BJ (cell line): Measurements from ENCODE around the gene ZBTB47. TPM values are rescaled to one million over a fixed set of nuclear protein-coding genes. Genes with fewer than 3 reads are reported as not detected.

ENCODE experiments used
- CTCF ChIA-PET: fragments of 350-600 bp; formaldehyde crosslinking; extraction: SDS; loops from one replicate; lab custom pipeline; 2021; ENCODE audit warnings: antibody characterized with exemption, inconsistent platforms; lab: Yijun Ruan, JAX
- POLR2A ChIA-PET: fragments of 300-600 bp; sonication (Branson Sonifier 250); formaldehyde crosslinking; extraction: SDS; loops from one replicate; lab custom pipeline; 2021; ENCODE audit warnings: antibody characterized with exemption; lab: Charles Lee
- DNase-seq: peaks from one replicate; pipeline ENCODE4 v3.0.0-alpha.2; 2011; ENCODE audit warnings: low read depth
- H3K27me3 ChIP-seq: 2 replicates; pipeline ENCODE4 v1.6.0; 2011; ENCODE audit warnings: low read length; ENCODE audit not compliant: control insufficient read depth, insufficient read depth
- H3K36me3 ChIP-seq: 2 replicates; pipeline ENCODE4 v1.5.1; 2011; ENCODE audit warnings: low read length; ENCODE audit not compliant: control insufficient read depth, insufficient read depth
- H3K4me3 ChIP-seq: 2 replicates; pipeline ENCODE4 v1.5.1; 2011; ENCODE audit warnings: low read depth, mild to moderate bottlenecking, control low read depth, low read length
- CTCF ChIP-seq: IDR thresholded peaks from 2 replicates; pipeline ENCODE4 v1.5.1; 2011; ENCODE audit warnings: low read depth, mild to moderate bottlenecking, control low read depth, inconsistent platforms, low read length, moderate library complexity; ENCODE audit not compliant: insufficient read depth
- polyA plus RNA-seq: library from polyadenylated mRNA; depleted of rRNA; stranded (reverse); fragments of >200 nt; gene quantifications from 2 replicates; pipeline ENCODE4 v1.2.3, GENCODE V29; 2011

The ZBTB47 gene
- polyA plus RNA-seq, 1 experiment, result 30.1 TPM

- CTCF ChIA-PET, result interaction anchor here (1.1 kb wide), 1 partner anchor 13 kb away, joined by 3 read pairs; no protein-coding TSS in a partner anchor
- peaks cover 11% of the 10 kb centered on the region for H3K36me3 ChIP-seq
- no peak overlapping the region for H3K4me3 ChIP-seq
- no peak for DNase-seq
- POLR2A ChIA-PET, result no interaction called here
- no peaks in the 10 kb centered on the region for H3K27me3 ChIP-seq
- TF ChIP-seq CTCF, result no peak
Observed at GRCh38 chr3:42633544-42633943, 20.0 kb upstream of the ZBTB47 start.

GRCh38 chr3:42635111-42635510 lies 18.4 kb upstream of the ZBTB47 start:
- POLR2A ChIA-PET, result no interaction called here
- peaks cover 14% of the 10 kb centered on the region for H3K36me3 ChIP-seq
- DNase-seq, result no peak

GRCh38 chr3:42637001-42637400 lies 16.5 kb upstream of the ZBTB47 start:
- no peak overlapping the region for H3K4me3 ChIP-seq
- DNase-seq, result no peak
- peaks cover 17% of the 10 kb centered on the region for H3K36me3 ChIP-seq
- no peak for TF ChIP-seq CTCF
- ChIA-PET CTCF (interaction anchor here (0.6 to 2.8 kb wide), 6 partner anchors 9 to 1138 kb away, joined by 3 to 10 read pairs (median 4); no protein-coding TSS in a partner anchor), POLR2A (no interaction called here)
- no peaks in the 10 kb centered on the region for H3K27me3 ChIP-seq

More at GRCh38 chr3:42635111-42635510, 18.4 kb upstream of the ZBTB47 start:
- CTCF ChIA-PET, result interaction anchor here (2.8 kb wide), 1 partner anchor 10 kb away, joined by 10 read pairs; no protein-coding TSS in a partner anchor
- no peak for TF ChIP-seq CTCF
- Histone ChIP-seq H3K4me3 (no peak overlapping the region), H3K27me3 (no peaks in the 10 kb centered on the region)

GRCh38 chr3:42638339-42638842 lies 15.1 kb upstream of the ZBTB47 start:
- DNase-seq, result no peak
- ChIA-PET CTCF (no interaction called here), POLR2A (no interaction called here)
- Histone ChIP-seq H3K27me3 (no peaks in the 10 kb centered on the region), H3K4me3 (no peak overlapping the region), H3K36me3 (peaks cover 19% of the 10 kb centered on the region)
- TF ChIP-seq CTCF, result no peak

- no peak for TF ChIP-seq CTCF
- POLR2A ChIA-PET, result no interaction called here
- H3K36me3 ChIP-seq, result peaks cover 21% of the 10 kb centered on the region
- H3K27me3 ChIP-seq, result no peaks in the 10 kb centered on the region
- H3K4me3 ChIP-seq, result no peak overlapping the region
- CTCF ChIA-PET, result no interaction called here
- DNase-seq, result no peak
Observed at GRCh38 chr3:42639192-42639591, 14.3 kb upstream of the ZBTB47 start.
